Stimulated activated CD4-positive, alpha-beta T cell treated with anti-CD3 and anti-CD28 coated beads, Interleukin-15, amount 100 ng/mL, for 24 hours (primary cell): ENCODE results near the gene PTGER4.
"Not testable (repeated sequence)": the region's sequence is repeated elsewhere in the genome, so short reads cannot be mapped to it uniquely, and the experiment has no call there.

Source experiments
- DNase-seq: peaks from one replicate; pipeline ENCODE4 v3.0.0-alpha.2; 2020

The PTGER4 gene

DNA sequence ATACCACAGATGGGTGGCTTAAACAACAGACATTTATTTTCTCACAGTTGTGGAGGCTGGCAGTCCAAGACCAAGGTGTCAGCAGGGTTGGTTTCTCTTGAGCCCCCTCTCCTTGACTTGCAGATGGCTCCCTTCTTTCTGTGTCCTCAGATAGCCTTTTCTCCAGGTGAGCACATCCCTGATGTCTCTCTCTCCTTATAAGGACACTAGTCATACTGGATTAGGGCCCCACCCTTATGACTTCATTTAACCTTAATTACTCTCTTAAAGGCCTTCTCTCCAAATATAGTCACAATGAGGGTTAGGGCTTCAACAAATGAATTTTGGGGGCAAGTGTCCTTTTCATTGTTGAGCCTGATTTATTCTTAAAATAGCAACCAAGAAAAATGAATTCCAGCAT lies 14.7 kb downstream of the PTGER4 start:
- no peak for DNase-seq

DNA sequence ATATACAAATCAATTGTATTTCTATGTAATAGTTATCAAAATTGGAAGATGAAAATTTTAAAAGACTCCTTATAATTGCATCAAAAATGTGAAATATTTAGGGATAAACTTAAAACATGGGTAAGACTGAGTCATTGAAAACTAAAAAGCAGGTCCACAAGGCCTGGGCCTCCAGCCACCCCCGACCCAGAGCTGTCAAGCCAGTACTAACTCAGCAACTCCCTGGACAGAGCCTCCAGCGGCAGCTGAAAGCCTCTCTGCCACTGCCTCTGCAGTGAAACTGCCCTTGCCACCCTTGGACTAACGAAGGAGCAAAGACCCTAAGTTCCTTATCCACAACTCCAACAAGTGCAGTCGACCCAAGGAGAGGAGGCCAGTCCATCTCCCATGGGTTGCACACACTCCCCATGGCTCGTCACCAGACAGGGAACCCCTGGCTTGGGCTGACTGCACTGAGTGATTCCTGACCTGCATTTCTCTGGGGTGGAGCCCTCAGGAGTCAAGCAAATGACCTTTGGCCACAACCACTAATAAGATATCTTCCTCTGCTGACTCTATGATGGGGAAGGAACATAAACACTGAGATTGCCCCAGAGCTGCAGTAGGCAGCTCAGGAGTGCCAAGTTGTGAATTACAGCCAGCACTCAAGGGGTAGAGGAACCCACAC lies 20.5 kb downstream of the PTGER4 start:
- no peak for DNase-seq

DNA sequence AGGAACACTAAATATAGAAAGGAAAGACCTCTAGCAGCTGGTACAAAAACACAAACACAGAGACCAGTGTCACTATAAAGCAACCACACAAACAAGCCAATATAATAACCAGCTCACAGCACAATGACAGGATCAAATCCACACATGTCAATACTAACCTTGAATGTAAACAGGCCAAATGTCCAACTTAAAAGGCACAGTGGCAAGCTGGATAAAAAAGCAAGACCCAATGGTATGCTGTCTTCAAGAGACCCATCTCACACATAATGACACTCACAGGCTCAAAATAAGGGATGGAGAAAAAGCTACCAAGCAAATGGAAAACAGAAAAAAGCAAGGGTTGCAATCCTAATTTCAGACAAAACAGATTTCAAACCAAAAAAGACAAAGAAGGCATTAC lies 22.3 kb downstream of the PTGER4 start:
- not testable (repeated sequence) for DNase-seq

DNA sequence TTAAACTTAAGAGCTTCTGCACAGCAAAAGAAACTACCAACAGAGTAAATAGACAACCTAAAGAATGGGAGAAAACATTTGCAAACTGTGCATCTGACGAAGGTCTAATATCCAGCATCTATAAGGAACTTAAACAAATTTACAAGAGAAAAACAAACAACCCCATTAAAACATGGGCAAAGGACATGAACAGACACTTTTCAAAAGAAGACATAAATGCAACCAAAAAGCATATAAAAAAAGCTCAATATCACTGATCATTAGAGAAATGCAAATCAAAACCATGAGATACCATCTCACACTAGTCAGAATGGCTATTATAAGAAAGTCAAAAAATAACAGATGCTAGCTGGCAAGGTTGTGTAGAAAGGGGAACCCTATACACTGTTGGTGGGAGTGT lies 25.8 kb downstream of the PTGER4 start:
- not testable (repeated sequence) for DNase-seq

DNA sequence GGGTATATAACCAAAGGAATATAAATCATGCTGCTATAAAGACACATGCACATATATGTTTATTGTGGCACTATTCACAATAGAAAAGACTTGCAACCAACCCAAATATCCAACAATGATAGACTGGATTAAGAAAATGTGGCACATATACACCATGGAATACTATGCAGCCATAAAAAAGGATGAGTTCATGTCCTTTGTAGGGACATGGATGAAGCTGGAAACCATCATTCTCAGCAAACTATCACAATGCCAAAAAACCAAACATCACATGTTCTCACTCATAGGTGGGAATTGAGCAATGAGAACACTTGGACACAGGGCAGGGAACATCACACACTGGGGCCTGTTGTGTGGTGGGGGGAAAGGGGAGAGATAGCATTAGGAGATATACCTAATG lies 30.9 kb downstream of the PTGER4 start:
- DNase-seq, result not testable (repeated sequence)

DNA sequence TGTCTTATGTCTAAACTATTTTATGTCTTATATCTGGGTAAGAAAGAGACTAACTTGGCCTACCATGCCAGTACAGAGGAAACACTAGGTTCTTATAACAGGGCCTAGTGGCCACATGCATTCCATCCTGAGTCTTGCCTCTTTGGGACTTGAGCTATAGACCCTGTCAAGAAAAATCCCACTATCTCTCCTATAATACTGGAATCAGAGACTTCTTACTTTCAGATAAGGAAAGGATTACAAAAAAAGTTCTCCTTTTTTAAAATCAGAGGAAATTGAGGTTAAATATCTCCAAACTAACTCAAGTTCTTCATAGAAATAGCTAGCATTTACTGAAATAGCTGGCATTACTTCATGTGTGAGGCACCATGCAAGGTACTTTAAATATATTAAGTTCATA lies 34.3 kb downstream of the PTGER4 start:
- DNase-seq, result no peak

DNA sequence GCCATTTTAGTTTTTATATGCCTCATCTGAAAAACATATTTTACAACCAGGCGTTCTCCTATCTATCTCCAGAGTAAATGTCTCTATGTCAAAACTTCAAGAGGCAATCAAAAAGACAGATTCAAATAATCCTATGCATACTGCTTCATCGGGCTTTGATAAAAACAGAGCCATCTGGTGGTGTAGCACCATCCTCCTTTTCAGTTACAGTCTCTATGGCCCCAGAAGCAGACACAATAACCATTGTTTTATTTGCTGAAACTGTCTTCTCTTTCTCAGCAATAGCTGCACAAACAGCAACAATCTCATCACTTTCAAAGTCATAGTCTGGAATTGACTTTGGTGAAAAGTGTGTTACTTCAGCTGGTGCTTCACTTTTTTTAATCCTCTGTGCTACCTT lies 36.3 kb downstream of the PTGER4 start:
- DNase-seq, result no peak

DNA sequence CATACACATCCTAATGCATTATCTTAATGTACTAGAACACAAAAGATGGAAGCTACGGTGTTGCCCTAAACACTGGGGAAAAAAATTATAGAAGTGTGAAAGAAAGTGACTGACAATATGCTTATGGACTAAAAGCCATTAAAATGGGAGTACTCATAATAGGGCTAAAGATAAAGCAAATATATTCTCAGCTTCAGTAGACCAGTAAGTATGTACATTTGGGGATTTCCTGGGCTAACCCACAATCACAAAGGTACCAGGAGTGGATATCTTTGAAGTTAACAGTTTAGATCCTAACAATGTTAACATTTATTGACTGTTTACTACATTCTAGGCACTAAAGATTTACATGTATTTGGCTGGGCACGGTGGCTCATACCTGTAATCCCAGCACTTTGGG lies 36.9 kb downstream of the PTGER4 start:
- DNase-seq, result no peak

DNA sequence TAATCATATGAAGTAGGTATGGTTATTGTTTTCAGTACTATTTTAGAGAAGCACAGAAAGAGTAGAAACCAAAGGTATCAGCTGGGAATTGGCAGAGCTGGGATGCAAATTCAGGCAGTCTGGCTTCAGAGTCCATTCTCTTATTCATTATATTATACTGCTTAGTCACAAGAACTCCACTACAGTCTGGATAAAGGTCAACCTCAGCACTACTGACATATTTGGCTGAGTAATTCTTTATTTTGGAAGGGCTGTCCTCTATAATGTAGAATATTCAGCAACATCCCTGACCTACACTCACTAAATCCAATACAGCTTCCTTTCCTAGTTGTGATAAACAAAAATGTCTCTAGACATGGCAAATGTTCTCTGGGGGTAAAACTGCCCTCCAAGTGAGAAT lies 37.6 kb downstream of the PTGER4 start:
- DNase-seq, result no peak

DNA sequence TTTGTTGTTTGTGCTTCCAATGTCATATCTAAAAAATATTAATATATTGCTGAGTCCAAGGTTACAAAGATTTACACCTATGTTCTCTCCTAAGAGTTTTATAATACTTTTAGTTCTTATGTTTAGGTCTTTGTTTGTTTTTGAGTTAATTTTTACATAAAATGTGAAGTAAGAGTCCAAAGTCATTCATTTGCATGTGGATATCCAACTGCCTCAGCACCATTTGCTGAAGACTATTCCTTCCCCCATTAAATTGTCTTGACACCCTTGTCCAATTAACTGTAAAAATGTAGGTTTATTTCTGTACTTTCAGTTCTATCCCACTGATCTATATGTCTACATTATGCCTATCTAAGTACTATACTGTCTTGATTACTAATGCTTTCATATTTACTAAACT lies 40.4 kb downstream of the PTGER4 start:
- no peak for DNase-seq

DNA sequence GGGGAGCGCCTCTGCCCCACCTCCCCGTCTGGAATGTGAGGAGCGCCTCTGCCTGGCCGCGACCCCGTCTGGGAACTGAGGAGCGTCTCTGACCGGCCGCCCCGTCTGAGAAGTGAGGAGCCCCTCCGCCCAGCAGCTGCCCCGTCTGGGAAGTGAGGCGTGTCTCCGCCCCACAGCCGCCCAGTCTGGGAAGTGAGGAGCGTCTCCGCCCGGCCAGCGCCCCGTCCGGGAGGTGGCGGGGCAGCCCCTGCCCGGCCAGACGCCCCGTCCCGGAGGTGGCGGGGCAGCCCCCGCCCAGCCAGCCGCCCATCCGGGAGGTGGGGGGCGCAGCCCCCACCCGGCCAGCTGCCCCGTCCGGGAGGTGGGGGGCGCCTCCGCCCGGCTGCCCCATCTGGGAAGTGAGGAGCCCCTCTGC lies 42.8 kb downstream of the PTGER4 start:
- not testable (repeated sequence) for DNase-seq

DNA sequence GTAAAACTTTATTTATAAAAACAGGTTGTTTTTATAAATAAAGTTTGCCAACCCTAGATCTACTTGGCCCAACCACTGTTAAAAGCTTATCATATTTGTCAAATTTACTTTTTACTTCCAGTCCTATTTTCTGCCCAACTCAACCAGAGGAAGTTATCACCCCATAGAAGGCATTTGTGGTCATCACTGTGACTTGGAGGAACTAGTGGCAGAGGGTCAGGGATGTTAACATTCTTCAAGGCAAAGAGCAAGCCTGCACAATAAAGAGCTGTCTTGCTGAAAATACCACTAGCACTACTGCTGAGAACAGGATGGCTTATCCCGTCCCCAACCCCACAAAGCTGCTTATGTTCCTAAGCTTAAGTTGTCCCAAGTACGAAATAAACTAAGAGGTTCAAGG lies 53.7 kb downstream of the PTGER4 start:
- DNase-seq, result no peak

DNA sequence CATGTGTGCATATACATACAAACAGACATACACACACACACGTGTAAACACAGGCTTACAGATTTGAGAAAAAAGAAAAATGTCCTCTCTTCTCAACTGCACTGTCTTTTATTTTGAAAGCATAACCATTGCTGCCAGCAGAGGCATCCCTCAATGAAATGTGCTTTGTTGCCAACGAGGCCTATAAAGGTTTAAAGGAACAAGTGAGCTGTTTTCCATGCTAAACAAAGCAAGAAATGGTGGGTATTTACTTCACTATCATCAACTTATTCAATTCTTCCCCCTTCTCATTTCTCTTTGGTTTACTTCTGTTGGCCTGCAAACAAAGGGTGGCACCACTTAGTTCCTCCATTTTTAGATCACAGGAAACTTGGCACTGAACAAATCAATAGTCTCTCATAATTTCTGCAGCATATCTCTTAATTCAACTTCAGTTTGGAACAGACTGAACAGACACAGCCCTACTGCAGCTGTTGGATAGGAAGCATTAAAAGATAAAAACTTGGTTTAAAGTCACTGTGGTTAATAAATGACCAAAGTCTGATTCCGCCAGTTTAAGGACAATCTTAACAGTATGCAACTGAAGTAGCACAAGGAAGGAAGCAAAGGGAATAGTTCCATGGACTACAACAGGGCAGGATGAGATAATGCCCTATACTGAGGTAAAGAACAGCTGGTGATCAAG lies 54.3 kb downstream of the PTGER4 start:
- DNase-seq, result no peak

DNA sequence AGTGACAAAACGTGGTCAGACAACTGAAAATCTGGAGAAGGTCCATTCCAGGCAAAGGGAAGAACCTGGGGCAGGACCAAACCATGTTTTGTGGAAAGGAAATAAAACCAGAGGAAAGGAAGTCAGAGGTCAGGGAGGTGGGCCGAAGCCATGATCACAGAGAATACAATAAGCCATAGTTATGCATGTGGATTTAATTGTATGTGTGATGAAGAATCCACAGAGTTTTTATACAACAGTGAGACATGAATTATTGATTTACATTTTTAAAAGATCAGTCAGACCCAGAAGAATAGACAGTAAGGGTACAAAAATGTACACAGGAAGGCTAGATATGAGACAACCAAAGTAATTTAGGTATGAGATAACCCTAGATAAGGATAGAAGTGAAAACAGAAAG lies 55.3 kb downstream of the PTGER4 start:
- DNase-seq, result no peak

DNA sequence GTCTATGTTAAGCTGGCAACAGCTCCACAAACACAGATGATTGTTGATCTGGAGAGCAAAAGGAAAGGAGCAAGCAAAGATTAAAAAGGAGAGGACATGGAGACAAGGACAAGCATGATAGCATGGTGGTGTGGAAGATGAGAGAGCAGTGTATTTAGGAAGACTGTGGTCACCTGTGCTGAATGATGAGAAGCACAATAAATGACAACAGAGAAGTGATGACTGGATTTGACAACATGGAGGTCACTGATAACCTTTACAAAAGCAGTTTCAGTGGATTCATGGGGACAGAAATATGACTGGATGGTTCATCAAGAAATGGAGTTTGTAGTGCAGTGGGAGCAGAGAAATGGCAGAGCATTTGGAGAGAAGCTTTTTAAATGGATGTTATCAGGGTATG lies 55.9 kb downstream of the PTGER4 start:
- DNase-seq, result no peak

DNA sequence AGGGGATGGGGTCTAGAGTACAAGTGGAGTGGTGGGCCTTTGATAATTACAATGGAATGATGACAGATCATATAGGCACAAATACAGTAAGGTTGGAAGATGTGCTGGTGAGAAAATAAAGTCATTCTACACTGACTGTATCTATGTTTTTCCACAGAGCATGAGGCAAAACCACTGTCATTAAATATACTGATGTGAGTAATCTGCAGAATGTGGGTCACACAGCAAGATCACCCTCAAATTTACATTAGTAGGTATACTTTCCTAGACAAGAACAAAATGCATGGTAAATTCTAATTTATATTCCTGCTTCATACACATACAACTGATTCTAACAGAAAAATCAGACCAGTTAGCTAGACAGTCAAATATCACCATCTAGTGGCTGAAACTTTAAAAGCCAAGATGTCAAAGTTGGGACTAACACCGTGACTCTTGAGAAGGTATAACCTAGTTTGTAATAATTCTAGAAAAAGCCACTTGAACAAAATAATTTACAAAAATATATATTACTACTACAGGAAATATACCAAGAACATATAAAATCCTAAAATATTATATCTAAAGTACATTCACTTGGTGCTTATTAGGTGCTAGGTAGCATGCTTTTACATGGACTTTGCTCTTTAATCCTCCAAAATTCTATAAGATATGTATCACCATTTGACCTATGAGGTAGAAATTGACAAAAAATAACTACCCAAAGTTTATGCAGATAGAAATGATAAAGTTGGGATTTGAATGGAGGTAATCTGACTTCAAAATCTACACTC lies 56.6 kb downstream of the PTGER4 start:
- DNase-seq, result no peak

DNA sequence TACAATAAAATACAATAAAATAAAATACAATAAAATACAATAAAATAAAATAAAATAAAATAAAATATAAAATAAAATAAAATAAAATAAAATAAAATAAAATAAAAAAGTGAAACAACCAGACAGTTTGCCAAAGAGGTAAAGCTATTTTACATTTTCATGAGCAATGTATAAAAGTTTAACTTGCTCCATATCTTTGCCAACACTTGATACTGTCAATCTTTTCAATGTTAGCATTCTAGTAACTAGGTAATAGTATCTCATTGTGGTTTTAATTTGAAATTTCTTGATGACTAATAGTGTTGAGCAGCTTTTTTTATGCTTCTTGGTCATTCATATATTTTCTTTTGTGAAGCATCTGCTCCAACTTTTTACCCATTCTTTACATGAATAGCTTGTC lies 58.8 kb downstream of the PTGER4 start:
- DNase-seq, result no peak
